NCI-H345 treated with DMSO at 0.1 percent for 48 hours (cell line): ENCODE data around the gene APOBEC3F.

Source experiments
- DNase-seq: peaks from one replicate; lab custom pipeline; 2025; ENCODE audit not compliant: unreplicated experiment; lab: John Stamatoyannopoulos, UW

The APOBEC3F gene

GRCh38 chr22:39090426-39091064 lies 49.9 kb downstream of the APOBEC3F start:
- DNase-seq, result no peak

- no peak for DNase-seq
Observed at GRCh38 chr22:39091126-39092081, 50.7 kb downstream of the APOBEC3F start.

GRCh38 chr22:39092111-39092862 lies 51.6 kb downstream of the APOBEC3F start:
- DNase-seq, result no peak

- no peak for DNase-seq
Observed at GRCh38 chr22:39094717-39095389, 54.2 kb downstream of the APOBEC3F start.

DNA sequence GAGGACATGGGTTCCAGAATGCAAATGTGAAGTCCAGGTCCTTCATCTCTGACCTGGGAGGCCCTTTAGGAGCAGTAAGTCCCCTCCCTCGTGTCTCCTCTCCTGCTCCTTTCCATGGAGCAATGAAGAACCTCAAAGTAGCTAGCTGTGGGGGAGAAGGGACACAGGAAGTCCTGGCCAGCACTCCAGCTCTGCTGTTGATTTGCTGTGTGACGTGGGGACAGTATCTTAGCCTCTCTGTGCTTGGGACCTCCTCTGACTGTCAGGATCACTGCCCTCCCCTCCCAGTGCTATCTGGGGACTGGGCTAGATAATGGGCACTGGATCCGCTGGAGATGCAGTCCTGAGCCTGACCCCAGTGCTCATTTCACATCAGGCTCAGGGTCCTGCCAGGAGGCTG lies 55.3 kb downstream of the APOBEC3F start:
- DNase-seq, result no peak

DNA sequence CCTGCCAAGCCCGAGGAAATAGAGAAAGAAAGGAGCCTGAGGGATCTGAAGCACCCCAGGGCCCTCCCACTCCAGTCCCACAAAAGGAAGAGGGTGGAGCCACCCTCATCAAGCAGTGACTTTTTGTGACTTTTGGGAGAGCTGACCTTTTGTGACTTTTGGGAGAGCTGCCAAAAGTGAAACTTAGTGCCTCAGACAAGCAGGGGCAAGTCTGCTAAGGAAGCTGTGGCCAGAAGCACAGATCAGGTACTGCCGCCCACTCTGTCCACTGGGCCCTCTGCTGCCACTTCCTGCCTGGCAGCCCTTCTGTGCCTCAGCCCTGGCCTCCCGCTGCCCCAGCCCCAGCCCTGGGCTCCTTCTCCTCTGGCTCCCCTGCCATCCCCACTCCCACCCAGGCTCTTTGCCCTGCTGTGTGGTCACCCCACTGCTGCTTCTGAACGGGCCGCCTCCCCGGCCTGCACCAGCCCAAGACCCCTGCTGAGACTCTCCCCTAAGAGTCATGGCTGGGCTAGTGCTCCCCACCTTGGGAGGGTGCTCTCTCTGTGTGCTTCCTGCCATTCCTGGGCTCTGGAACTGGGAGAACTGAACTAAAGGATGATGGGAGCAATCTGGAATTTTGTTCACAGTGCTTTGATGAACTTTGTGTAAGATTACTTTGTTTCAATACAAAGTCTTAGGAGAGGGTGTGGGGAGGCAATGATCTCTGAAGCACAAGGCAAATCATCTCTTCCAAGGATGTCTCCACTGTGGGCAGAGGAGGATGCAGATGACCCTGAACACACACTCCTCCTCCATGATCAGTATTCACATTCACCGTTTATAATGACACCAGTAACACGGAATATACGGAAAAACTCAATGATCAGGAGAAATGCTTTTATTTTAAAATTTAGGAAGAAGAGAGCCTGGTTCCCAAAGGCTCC lies 56.7 kb downstream of the APOBEC3F start, which contains the start of gene APOBEC3H:
Gene APOBEC3H, plus strand, starts transcription at position 147 of the 923 bp plus-strand sequence. CDS start 3,035 bp downstream, outside the sequence.
- no peak for DNase-seq

GRCh38 chr22:39098026-39098425 lies 57.4 kb downstream of the APOBEC3F start:
- DNase-seq, result no peak

DNA sequence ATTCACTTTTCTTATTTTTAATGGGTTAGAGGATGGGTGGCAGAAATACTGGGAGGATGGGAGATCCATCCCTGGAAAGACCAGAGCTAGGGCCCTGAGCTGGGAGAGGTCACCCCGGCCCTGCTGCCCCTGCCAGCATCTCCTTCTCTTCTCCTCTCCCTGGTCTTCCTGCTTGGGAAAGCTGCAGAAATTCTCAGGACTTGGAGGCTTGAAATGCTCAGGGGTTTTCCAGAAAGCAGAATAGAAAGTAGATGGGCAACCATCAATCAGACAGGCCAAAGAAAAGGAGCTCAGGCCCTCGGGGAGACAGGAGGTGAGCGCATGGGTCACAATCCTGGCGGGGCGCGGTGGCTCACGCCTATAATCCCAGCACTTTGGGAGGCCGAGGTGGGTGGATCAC lies 57.9 kb downstream of the APOBEC3F start:
- no peak for DNase-seq

- DNase-seq, result no peak
Observed at GRCh38 chr22:39101226-39101625, 60.6 kb downstream of the APOBEC3F start.

- no peak for DNase-seq
Observed at GRCh38 chr22:39103431-39103830, 62.8 kb downstream of the APOBEC3F start.
